ENCODE measurements around the gene PCSK7. TPM values are rescaled to one million over a fixed set of nuclear protein-coding genes. Genes with fewer than 3 reads are reported as not detected.
"Not testable (repeated sequence)": the region's sequence is repeated elsewhere in the genome, so short reads cannot be mapped to it uniquely, and the experiment has no call there.

PCSK7 gene
- total RNA-seq, 1 experiment from 2014 or later, result 132 TPM

- ChIA-PET POLR2A (interaction anchor here (0.7 kb wide), 1 partner anchor 21 kb away, joined by 8 read pairs; no protein-coding TSS in a partner anchor), CTCF (interaction anchor here (0.5 to 1.0 kb wide), 2 partner anchors 20 to 48 kb away, joined by 3 to 5 read pairs; partner anchors contain the start of gene PCSK7)
These were observed 48.0 kb upstream of the PCSK7 start for GRCh38 chr11:117279711-117280376.

GRCh38 chr11:117278347-117278746 is 46.5 kb upstream of the PCSK7 start:
- no peak for DNase-seq
- no peak overlapping the region for H3K4me3 Mint-ChIP-seq (ENCODE audit: unreplicated experiment)
- H3K4me1 ChIP-seq, result peaks cover 17% of the 10 kb centered on the region
- no TSS peak for BruUV-seq (replicated peaks)
- no peak overlapping the region for H3K27ac Mint-ChIP-seq (ENCODE audit: unreplicated experiment)
- no peak for TF ChIP-seq CTCF (IDR thresholded peaks at IDR 0.05; ENCODE audit: insufficient read depth in 1 of 2, low read depth in 1 of 2, low read length in 1 of 2, severe bottlenecking in 1 of 2, unreplicated experiment in 1 of 2)
- H3K27me3 Mint-ChIP-seq (ENCODE audit: insufficient read depth, unreplicated experiment), result no peaks in the 10 kb centered on the region
- ChIA-PET POLR2A (no interaction called here), CTCF (no interaction called here)
- no peaks in the 10 kb centered on the region for H3K27me3 ChIP-seq (replicated peaks; ENCODE audit: control insufficient read depth, insufficient read depth, low read length)
- intact Hi-C loops (cut with micrococcal nuclease; ENCODE audit: unreplicated experiment), result no loop called here
- H3K9me3 Mint-ChIP-seq (ENCODE audit: unreplicated experiment), result peaks cover 7% of the 10 kb centered on the region
- no peak overlapping the region for H3K4me3 ChIP-seq (ENCODE audit: low read depth, low read length)
- H3K36me3 Mint-ChIP-seq (ENCODE audit: insufficient read depth, unreplicated experiment), result peaks cover 42% of the 10 kb centered on the region
- peaks cover 2% of the 10 kb centered on the region; the same call in 1 of the 2 replicates for H3K36me3 ChIP-seq (ENCODE audit: control insufficient read depth, insufficient read depth, low read length)
- H3K9me3 ChIP-seq, result peaks cover 5% of the 10 kb centered on the region
- peaks cover 7% of the 10 kb centered on the region for H3K4me1 Mint-ChIP-seq (ENCODE audit: low read depth, unreplicated experiment)

More at GRCh38 chr11:117279711-117280376, 48.0 kb upstream of the PCSK7 start:
- Mint-ChIP-seq H3K36me3 (ENCODE audit: insufficient read depth, unreplicated experiment) (peaks cover 40% of the 10 kb centered on the region), H3K27me3 (ENCODE audit: insufficient read depth, unreplicated experiment) (no peaks in the 10 kb centered on the region), H3K27ac (ENCODE audit: unreplicated experiment) (peak overlapping the region; percentile 0), H3K4me3 (ENCODE audit: unreplicated experiment) (no peak overlapping the region), H3K4me1 (ENCODE audit: low read depth, unreplicated experiment) (peaks cover 7% of the 10 kb centered on the region), H3K9me3 (ENCODE audit: unreplicated experiment) (no peaks in the 10 kb centered on the region)
- H3K4me3 ChIP-seq (ENCODE audit: low read depth, low read length), result no peak overlapping the region
- H3K36me3 ChIP-seq (ENCODE audit: control insufficient read depth, insufficient read depth, low read length), result peaks cover 4% of the 10 kb centered on the region; the same call in 1 of the 2 replicates
- intact Hi-C loops (cut with micrococcal nuclease; ENCODE audit: unreplicated experiment), result no loop called here
- H3K27me3 ChIP-seq (replicated peaks; ENCODE audit: control insufficient read depth, insufficient read depth, low read length), result no peaks in the 10 kb centered on the region
- no peaks in the 10 kb centered on the region for H3K9me3 ChIP-seq
- TF ChIP-seq CTCF (IDR thresholded peaks at IDR 0.05; ENCODE audit: insufficient read depth in 1 of 2, low read depth in 1 of 2, low read length in 1 of 2, severe bottlenecking in 1 of 2, unreplicated experiment in 1 of 2), result no peak
- peaks cover 17% of the 10 kb centered on the region for H3K4me1 ChIP-seq
- no peak for DNase-seq
- BruUV-seq (replicated peaks), result no TSS peak

GRCh38 chr11:117273550-117274289 is 41.8 kb upstream of the PCSK7 start:
- BruUV-seq (replicated peaks), result no TSS peak
- Histone ChIP-seq H3K27me3 (replicated peaks; ENCODE audit: control insufficient read depth, insufficient read depth, low read length) (no peaks in the 10 kb centered on the region), H3K4me3 (ENCODE audit: low read depth, low read length) (no peak overlapping the region), H3K9me3 (peaks cover 16% of the 10 kb centered on the region), H3K4me1 (peaks cover 28% of the 10 kb centered on the region), H3K36me3 (ENCODE audit: control insufficient read depth, insufficient read depth, low read length) (no peaks in the 10 kb centered on the region)
- no peaks in the 10 kb centered on the region for H3K27me3 Mint-ChIP-seq (ENCODE audit: insufficient read depth, unreplicated experiment)
- H3K36me3 Mint-ChIP-seq (ENCODE audit: insufficient read depth, unreplicated experiment), result peaks cover 36% of the 10 kb centered on the region
- H3K4me1 Mint-ChIP-seq (ENCODE audit: low read depth, unreplicated experiment), result peaks cover 20% of the 10 kb centered on the region
- TF ChIP-seq CTCF (IDR thresholded peaks at IDR 0.05; ENCODE audit: insufficient read depth in 1 of 2, low read depth in 1 of 2, low read length in 1 of 2, severe bottlenecking in 1 of 2, unreplicated experiment in 1 of 2), result no peak
- H3K27ac Mint-ChIP-seq (ENCODE audit: unreplicated experiment), result no peak overlapping the region
- intact Hi-C loops (cut with micrococcal nuclease; ENCODE audit: unreplicated experiment), result no loop called here
- ChIA-PET CTCF (no interaction called here), POLR2A (no interaction called here)
- DNase-seq, result no peak
- peaks cover 31% of the 10 kb centered on the region for H3K9me3 Mint-ChIP-seq (ENCODE audit: unreplicated experiment)
- H3K4me3 Mint-ChIP-seq (ENCODE audit: unreplicated experiment), result no peak overlapping the region

GRCh38 chr11:117272175-117272574 is 40.3 kb upstream of the PCSK7 start:
- Histone ChIP-seq H3K4me1 (peaks cover 38% of the 10 kb centered on the region), H3K9me3 (peaks cover 16% of the 10 kb centered on the region)
- H3K27me3 ChIP-seq (replicated peaks; ENCODE audit: control insufficient read depth, insufficient read depth, low read length); H3K4me3 Mint-ChIP-seq (ENCODE audit: unreplicated experiment); intact Hi-C loops (cut with micrococcal nuclease; ENCODE audit: unreplicated experiment); POLR2A ChIA-PET; BruUV-seq (replicated peaks); H3K36me3 ChIP-seq (ENCODE audit: control insufficient read depth, insufficient read depth, low read length); H3K4me3 ChIP-seq (ENCODE audit: low read depth, low read length); DNase-seq; H3K27me3 Mint-ChIP-seq (ENCODE audit: insufficient read depth, unreplicated experiment); H3K27ac Mint-ChIP-seq (ENCODE audit: unreplicated experiment); CTCF ChIA-PET: not testable (repeated sequence)
- Mint-ChIP-seq H3K36me3 (ENCODE audit: insufficient read depth, unreplicated experiment) (peaks cover 40% of the 10 kb centered on the region), H3K9me3 (ENCODE audit: unreplicated experiment) (peaks cover 31% of the 10 kb centered on the region), H3K4me1 (ENCODE audit: low read depth, unreplicated experiment) (peaks cover 31% of the 10 kb centered on the region)

All from Caco-2 (cell line).